ENCODE measurements around the gene CDC14A.
"Not testable (repeated sequence)": the region's sequence is repeated elsewhere in the genome, so short reads cannot be mapped to it uniquely, and the experiment has no call there.

CDC14A gene

DNA sequence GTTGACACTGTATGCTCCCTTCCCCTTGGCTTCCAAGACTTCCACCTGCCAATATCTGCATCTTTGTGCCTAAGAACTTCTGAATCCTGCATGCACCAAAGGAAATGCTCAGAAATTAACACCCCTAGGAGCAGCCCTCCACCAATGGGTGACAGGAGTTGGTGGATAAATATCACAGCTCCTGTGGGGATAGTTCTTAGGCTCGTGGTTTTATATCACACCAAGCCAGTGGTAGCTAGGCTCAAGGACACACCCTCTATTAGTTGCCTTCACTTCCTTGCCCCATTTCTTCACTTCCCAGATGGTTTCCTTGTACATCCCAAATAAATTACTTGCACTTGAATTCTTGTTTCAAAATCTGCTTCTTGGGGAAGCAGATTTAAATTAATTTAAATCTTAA lies 16.9 kb upstream of the CDC14A start:
- TF ChIP-seq, protein P1, sequence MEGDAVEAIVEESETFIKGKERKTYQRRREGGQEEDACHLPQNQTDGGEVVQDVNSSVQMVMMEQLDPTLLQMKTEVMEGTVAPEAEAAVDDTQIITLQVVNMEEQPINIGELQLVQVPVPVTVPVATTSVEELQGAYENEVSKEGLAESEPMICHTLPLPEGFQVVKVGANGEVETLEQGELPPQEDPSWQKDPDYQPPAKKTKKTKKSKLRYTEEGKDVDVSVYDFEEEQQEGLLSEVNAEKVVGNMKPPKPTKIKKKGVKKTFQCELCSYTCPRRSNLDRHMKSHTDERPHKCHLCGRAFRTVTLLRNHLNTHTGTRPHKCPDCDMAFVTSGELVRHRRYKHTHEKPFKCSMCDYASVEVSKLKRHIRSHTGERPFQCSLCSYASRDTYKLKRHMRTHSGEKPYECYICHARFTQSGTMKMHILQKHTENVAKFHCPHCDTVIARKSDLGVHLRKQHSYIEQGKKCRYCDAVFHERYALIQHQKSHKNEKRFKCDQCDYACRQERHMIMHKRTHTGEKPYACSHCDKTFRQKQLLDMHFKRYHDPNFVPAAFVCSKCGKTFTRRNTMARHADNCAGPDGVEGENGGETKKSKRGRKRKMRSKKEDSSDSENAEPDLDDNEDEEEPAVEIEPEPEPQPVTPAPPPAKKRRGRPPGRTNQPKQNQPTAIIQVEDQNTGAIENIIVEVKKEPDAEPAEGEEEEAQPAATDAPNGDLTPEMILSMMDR (conservative IDR thresholded peaks at IDR 0.05; ENCODE audit: low read length) = no peak
- DNase-seq (ENCODE audit: low read depth) = no peak
- H3K4me3 ChIP-seq (ENCODE audit: low read length) = no peak overlapping the region

DNA sequence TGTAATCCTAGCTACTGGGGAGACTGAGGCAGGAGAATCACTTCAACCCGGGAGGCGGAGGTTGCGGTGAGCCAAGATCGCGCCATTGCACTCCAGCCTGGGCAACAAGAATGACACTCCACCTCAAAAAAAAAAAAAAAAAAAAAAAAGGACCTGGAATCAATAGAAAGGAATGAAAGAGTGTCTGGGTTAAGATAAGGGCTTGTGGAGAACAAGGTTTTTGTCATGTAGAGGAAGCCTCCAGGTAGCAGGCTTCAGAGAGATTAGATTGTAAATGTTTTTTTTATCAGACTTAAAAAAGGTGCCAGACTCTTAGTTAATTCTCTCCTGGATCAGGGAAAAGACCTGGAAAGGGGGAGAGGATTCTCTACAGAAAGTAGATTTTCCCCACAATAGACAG lies 14.4 kb upstream of the CDC14A start:
- not testable (repeated sequence) for DNase-seq (ENCODE audit: low read depth)

DNA sequence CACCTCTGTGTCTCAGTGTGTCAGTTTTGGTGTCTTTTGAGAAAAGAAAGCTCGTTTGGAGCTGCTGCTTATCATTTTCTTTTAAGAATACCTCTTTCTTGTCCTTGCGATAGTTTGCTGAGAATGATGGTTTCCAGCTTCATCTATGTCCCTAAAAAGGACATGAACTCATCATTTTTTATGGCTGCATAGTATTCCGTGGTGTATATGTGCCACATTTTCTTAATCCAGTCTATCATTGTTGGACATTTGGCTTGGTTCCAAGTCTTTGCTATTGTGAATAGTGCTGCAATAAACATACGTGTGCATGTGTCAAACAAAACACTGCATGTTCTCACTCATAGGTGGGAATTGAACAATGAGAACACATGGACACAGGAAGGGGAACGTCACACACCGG lies 12.6 kb upstream of the CDC14A start:
- H3K4me3 ChIP-seq (ENCODE audit: low read length); DNase-seq (ENCODE audit: low read depth): not testable (repeated sequence)

More for the DNA sequence above, 14.4 kb upstream of the CDC14A start:
- H3K4me3 ChIP-seq (ENCODE audit: low read length) = not testable (repeated sequence)

DNA sequence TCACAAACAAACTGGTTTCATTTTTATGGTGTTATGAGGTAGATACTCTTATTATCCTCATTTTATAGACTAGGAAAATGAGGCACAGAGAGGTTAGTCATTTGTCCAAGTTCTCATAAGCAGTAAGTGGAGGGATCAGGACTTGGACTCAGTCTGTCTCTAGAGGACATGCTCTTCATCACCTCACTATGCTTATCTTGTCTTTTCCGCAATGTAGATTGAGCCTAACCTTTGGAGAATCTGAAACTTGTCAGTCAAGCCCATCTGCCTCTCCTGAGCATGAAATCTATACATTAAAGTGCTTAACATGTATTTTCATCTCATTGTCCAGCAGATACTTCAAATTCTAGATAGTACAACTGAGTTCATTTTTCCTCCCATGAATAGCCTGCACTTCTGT lies 11.8 kb upstream of the CDC14A start:
- TF ChIP-seq, protein P1 (conservative IDR thresholded peaks at IDR 0.05; ENCODE audit: low read length) = no peak
- no peak overlapping the region for H3K4me3 ChIP-seq (ENCODE audit: low read length)
- no peak for DNase-seq (ENCODE audit: low read depth)

DNA sequence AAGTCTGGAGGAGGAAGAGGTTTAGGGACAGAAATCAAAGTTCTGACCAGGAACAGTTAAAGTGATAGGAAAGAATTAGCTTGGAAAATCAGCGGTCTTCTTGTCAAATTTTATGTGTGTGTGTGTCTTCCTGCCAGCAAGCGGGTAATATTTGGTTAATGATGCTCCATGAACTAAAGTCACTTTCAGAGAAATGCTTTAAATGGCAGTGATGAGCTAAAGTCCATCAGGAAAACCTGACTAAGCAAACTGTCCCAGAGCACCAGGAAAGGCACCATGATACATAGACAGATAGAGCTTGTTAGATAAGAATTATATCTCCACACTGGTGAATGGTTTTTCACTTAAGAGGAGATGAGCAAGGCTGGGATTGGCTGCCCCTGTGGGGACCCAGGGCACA lies 10.0 kb upstream of the CDC14A start:
- H3K4me3 ChIP-seq (ENCODE audit: low read length) = no peak overlapping the region
- TF ChIP-seq, protein P1 (conservative IDR thresholded peaks at IDR 0.05; ENCODE audit: low read length) = no peak
- DNase-seq (ENCODE audit: low read depth) = no peak

DNA sequence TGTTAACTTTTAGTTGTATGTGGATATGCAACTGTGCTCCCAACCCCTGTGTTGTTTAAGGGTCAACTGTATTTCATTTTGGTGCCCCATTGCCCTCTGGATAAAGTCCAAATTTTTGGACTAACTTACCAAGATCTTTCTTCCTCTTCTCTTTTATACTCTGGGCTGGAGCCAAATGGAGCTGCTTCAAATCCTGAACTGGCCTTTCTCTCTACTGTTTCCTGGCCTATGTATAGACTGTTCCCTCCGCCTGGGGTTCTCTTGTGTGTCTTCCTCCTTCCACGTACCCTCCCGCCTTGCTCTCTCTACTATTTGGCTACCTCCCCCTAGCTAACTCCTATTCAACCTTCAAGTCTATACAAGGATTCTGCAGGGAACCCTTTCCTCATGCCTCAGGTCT lies 8.4 kb upstream of the CDC14A start:
- no peak for DNase-seq (ENCODE audit: low read depth)
- TF ChIP-seq, protein P1 (conservative IDR thresholded peaks at IDR 0.05; ENCODE audit: low read length) = no peak
- no peak overlapping the region for H3K4me3 ChIP-seq (ENCODE audit: low read length)

DNA sequence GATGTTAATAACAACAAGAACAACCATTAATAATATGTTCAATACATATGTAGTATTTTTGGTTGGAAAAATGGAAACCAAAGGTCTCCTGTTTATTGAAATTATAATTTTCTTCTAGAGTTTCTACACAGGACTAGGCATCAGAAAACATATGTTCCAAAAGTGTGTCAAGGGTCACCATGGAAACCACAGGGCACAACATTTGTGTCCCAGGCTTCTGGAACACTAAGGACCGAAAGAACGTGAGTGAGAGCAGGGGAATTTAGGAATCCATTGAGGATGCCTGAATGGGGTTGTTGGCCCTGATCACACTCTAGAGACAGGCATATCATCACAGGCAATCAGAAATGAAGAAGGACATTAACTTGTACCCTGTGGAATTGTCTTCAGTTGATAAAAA lies 7.5 kb upstream of the CDC14A start:
- TF ChIP-seq, protein P1 (conservative IDR thresholded peaks at IDR 0.05; ENCODE audit: low read length) = no peak
- no peak overlapping the region for H3K4me3 ChIP-seq (ENCODE audit: low read length)
- no peak for DNase-seq (ENCODE audit: low read depth)

DNA sequence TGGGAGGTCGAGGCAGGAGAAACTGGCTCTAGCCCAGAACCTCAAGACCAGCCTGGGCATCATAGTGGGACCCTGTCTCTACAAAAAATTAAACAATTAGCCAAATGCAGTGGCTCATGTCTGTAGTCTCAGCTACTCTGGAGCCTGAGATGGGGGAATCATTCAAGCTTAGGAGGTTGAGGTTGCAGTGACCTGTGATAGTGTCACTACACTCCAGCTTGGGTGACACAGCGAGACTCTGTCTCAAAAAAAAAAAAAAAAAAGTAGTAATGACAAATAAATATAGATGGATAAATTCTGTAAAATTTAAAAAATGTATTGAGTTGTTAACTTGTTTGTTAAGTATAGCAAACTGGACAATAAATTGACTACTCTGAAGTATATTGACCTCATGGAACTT lies 5.9 kb upstream of the CDC14A start:
- H3K4me3 ChIP-seq (ENCODE audit: low read length) = no peak overlapping the region
- no peak for DNase-seq (ENCODE audit: low read depth)
- TF ChIP-seq, protein P1 (conservative IDR thresholded peaks at IDR 0.05; ENCODE audit: low read length) = no peak
